ENCODE results near the gene ABHD12. TPM values are rescaled to one million over a fixed set of nuclear protein-coding genes. Genes with fewer than 3 reads are reported as not detected.

Gene ABHD12
- polyA plus RNA-seq, 1 donor (not counting 4 experiments of a cell fraction or from before 2014, with no cell fraction given), result 11.2 TPM

GRCh38 chr20:25251558-25251957, 139.1 kb downstream of the ABHD12 start:
- Histone ChIP-seq H4K20me1 (ENCODE audit: control insufficient read depth, extremely low read depth, insufficient read depth, low read length) (peaks cover 51% of the 10 kb centered on the region), H3K4me1 (ENCODE audit: control insufficient read depth, extremely low read depth, insufficient read depth, low read length) (peaks cover 42% of the 10 kb centered on the region), H3K9ac (ENCODE audit: control insufficient read depth, extremely low read depth, insufficient read depth, low read length) (no peak overlapping the region), H3K9me3 (ENCODE audit: control insufficient read depth, low read depth, low read length) (no peaks in the 10 kb centered on the region), H3K36me3 (ENCODE audit: control insufficient read depth in 2 of 2, extremely low read depth in 1 of 2, insufficient read depth in 2 of 2, low read length in 2 of 2) (peaks cover 23 to 34% of the 10 kb centered on the region in 2 experiments), H3K9me1 (ENCODE audit: control insufficient read depth, extremely low read depth, insufficient read depth, low read length) (peaks cover 12% of the 10 kb centered on the region), H3K27me3 (ENCODE audit: control insufficient read depth, extremely low read depth, insufficient read depth, low read length) (no peaks in the 10 kb centered on the region), H3K4me3 (ENCODE audit: control insufficient read depth in 2 of 3, extremely low read depth in 1 of 3, insufficient read depth in 2 of 3, low read depth in 1 of 3, low read length in 3 of 3) (peak overlapping the region; percentile 32 to 97 (median 94)), H3K4me2 (ENCODE audit: control insufficient read depth, extremely low read depth, insufficient read depth, low read depth, low read length) (peak overlapping the region; percentile 84), H3K27ac (ENCODE audit: control insufficient read depth, insufficient read depth, low read length) (peak overlapping the region; percentile 8), H2AFZ (ENCODE audit: control insufficient read depth, low read length) (no peak overlapping the region), H3K79me2 (ENCODE audit: control insufficient read depth, insufficient read depth, low read length) (peaks cover 82% of the 10 kb centered on the region)
- dilution Hi-C loops (cut with MboI; ENCODE audit: extremely low pct_ligation_motif_present, low sequenced_read_pairs), result no loop called here
- no peak for DNase-seq (ENCODE audit: low read depth, low spot score)
- no peak for TF ChIP-seq EZH2 (IDR thresholded peaks at IDR 0.05; ENCODE audit: low read length)
- no peak for TF ChIP-seq CTCF (optimal IDR thresholded peaks at IDR 0.05 in 1 of 3, IDR thresholded peaks at IDR 0.05 in 1 of 3, conservative IDR thresholded peaks at IDR 0.05 in 1 of 3; ENCODE audit: extremely low read depth in 1 of 3, insufficient read depth in 2 of 3, low read length in 3 of 3)
- no peak for FAIRE-seq

GRCh38 chr20:25251019-25251418, 139.6 kb downstream of the ABHD12 start:
- no peak for TF ChIP-seq CTCF (optimal IDR thresholded peaks at IDR 0.05 in 1 of 3, IDR thresholded peaks at IDR 0.05 in 1 of 3, conservative IDR thresholded peaks at IDR 0.05 in 1 of 3; ENCODE audit: extremely low read depth in 1 of 3, insufficient read depth in 2 of 3, low read length in 3 of 3)
- TF ChIP-seq EZH2 (IDR thresholded peaks at IDR 0.05; ENCODE audit: low read length), result no peak
- FAIRE-seq (no peak), DNase-seq (ENCODE audit: low read depth, low spot score) (no peak)
- Histone ChIP-seq H3K4me2 (ENCODE audit: control insufficient read depth, extremely low read depth, insufficient read depth, low read depth, low read length) (peak overlapping the region; percentile 84), H2AFZ (ENCODE audit: control insufficient read depth, low read length) (no peak overlapping the region), H3K36me3 (ENCODE audit: control insufficient read depth in 2 of 2, extremely low read depth in 1 of 2, insufficient read depth in 2 of 2, low read length in 2 of 2) (peaks cover 22 to 34% of the 10 kb centered on the region in 2 experiments), H3K4me1 (ENCODE audit: control insufficient read depth, extremely low read depth, insufficient read depth, low read length) (peaks cover 46% of the 10 kb centered on the region), H3K9ac (ENCODE audit: control insufficient read depth, extremely low read depth, insufficient read depth, low read length) (no peak overlapping the region), H3K27me3 (ENCODE audit: control insufficient read depth, extremely low read depth, insufficient read depth, low read length) (no peaks in the 10 kb centered on the region), H3K4me3 (ENCODE audit: control insufficient read depth in 2 of 3, extremely low read depth in 1 of 3, insufficient read depth in 2 of 3, low read depth in 1 of 3, low read length in 3 of 3) (peak overlapping the region; percentile 32 to 97 (median 94)), H3K27ac (ENCODE audit: control insufficient read depth, insufficient read depth, low read length) (no peak overlapping the region), H3K79me2 (ENCODE audit: control insufficient read depth, insufficient read depth, low read length) (peaks cover 76% of the 10 kb centered on the region), H3K9me1 (ENCODE audit: control insufficient read depth, extremely low read depth, insufficient read depth, low read length) (peaks cover 12% of the 10 kb centered on the region), H4K20me1 (ENCODE audit: control insufficient read depth, extremely low read depth, insufficient read depth, low read length) (peaks cover 49% of the 10 kb centered on the region), H3K9me3 (ENCODE audit: control insufficient read depth, low read depth, low read length) (no peaks in the 10 kb centered on the region)
- dilution Hi-C loops (cut with MboI; ENCODE audit: extremely low pct_ligation_motif_present, low sequenced_read_pairs), result no loop called here

Measured in keratinocyte (primary cell).